SH-SY5Y (cell line): ENCODE measurements around the gene ZHX3.
A peak's percentile ranks its signal among the peaks of the same experiment; 100 is the strongest.

Experiments
- GATA2 ChIP-seq: IDR thresholded peaks from 2 replicates; pipeline ENCODE4 v1.6.1; 2011; ENCODE audit warnings: mild to moderate bottlenecking, low read depth, low read length
- GATA3 ChIP-seq: IDR thresholded peaks from 2 replicates; pipeline ENCODE4 v1.6.1; 2011; ENCODE audit warnings: low read depth, mild to moderate bottlenecking, low read length, moderate library complexity

The ZHX3 gene

GRCh38 chr20:41158082-41158625 lies 159.4 kb downstream of the ZHX3 start:
- TF ChIP-seq GATA2 (no peak), GATA3 (no peak)

- no peak for TF ChIP-seq GATA2
These were observed 162.3 kb downstream of the ZHX3 start for GRCh38 chr20:41155261-41155660.

GRCh38 chr20:41154436-41155176 lies 162.9 kb downstream of the ZHX3 start:
- TF ChIP-seq GATA3 (no peak), GATA2 (no peak)

- no peak for TF ChIP-seq GATA3
- no peak for TF ChIP-seq GATA2
These were observed 165.3 kb downstream of the ZHX3 start for GRCh38 chr20:41152108-41152757.

GRCh38 chr20:41151134-41151869 lies 166.2 kb downstream of the ZHX3 start:
- no peak for TF ChIP-seq GATA3
- no peak for TF ChIP-seq GATA2

GRCh38 chr20:41150664-41151063 lies 166.9 kb downstream of the ZHX3 start:
- TF ChIP-seq GATA3 = no peak
- peak; percentile 48 for TF ChIP-seq GATA2

- TF ChIP-seq GATA3 (no peak), GATA2 (no peak)
These were observed 168.6 kb downstream of the ZHX3 start for GRCh38 chr20:41148942-41149341.

- TF ChIP-seq GATA2 (no peak), GATA3 (no peak)
These were observed 169.8 kb downstream of the ZHX3 start for GRCh38 chr20:41147767-41148191.

GRCh38 chr20:41145821-41146620 lies 171.5 kb downstream of the ZHX3 start:
- TF ChIP-seq GATA2 (no peak), GATA3 (no peak)

- TF ChIP-seq GATA2 (no peak), GATA3 (no peak)
These were observed 172.2 kb downstream of the ZHX3 start for GRCh38 chr20:41145317-41145716.

- no peak for TF ChIP-seq GATA3
- TF ChIP-seq GATA2 = no peak
These were observed 174.2 kb downstream of the ZHX3 start for GRCh38 chr20:41143354-41143753.

- TF ChIP-seq GATA2 (no peak), GATA3 (no peak)
These were observed 174.6 kb downstream of the ZHX3 start for GRCh38 chr20:41142919-41143318.

- TF ChIP-seq GATA3 (no peak), GATA2 (no peak)
These were observed 175.3 kb downstream of the ZHX3 start for GRCh38 chr20:41142245-41142644.
